ENCODE results near the gene SIRPG.
"Not testable (repeated sequence)": the region's sequence is repeated elsewhere in the genome, so short reads cannot be mapped to it uniquely, and the experiment has no call there.

Gene SIRPG

GRCh38 chr20:1644101-1644962 lies 13.2 kb downstream of the SIRPG start:
- no peak overlapping the region for H3K4me3 ChIP-seq (ENCODE audit: low read length)
- no peak for DNase-seq (ENCODE audit: low read depth, low spot score)

GRCh38 chr20:1638643-1639042 lies 18.9 kb downstream of the SIRPG start:
- not testable (repeated sequence) for H3K4me3 ChIP-seq (ENCODE audit: low read length); DNase-seq (ENCODE audit: low read depth, low spot score)

- no peak for DNase-seq (ENCODE audit: low read depth, low spot score)
- H3K4me3 ChIP-seq (ENCODE audit: low read length): no peak overlapping the region
Measured at GRCh38 chr20:1637755-1638154, 19.8 kb downstream of the SIRPG start.

GRCh38 chr20:1637226-1637625 lies 20.4 kb downstream of the SIRPG start:
- DNase-seq (ENCODE audit: low read depth, low spot score): no peak
- H3K4me3 ChIP-seq (ENCODE audit: low read length): no peak overlapping the region

GRCh38 chr20:1636621-1637020 lies 21.0 kb downstream of the SIRPG start:
- DNase-seq (ENCODE audit: low read depth, low spot score): no peak
- H3K4me3 ChIP-seq (ENCODE audit: low read length): no peak overlapping the region

GRCh38 chr20:1635291-1635979 lies 22.1 kb downstream of the SIRPG start:
- DNase-seq (ENCODE audit: low read depth, low spot score): no peak
- H3K4me3 ChIP-seq (ENCODE audit: low read length): no peak overlapping the region

- H3K4me3 ChIP-seq (ENCODE audit: low read length): no peak overlapping the region
- no peak for DNase-seq (ENCODE audit: low read depth, low spot score)
Measured at GRCh38 chr20:1633535-1633934, 24.0 kb downstream of the SIRPG start.

- DNase-seq (ENCODE audit: low read depth, low spot score): no peak
- H3K4me3 ChIP-seq (ENCODE audit: low read length): no peak overlapping the region
Measured at GRCh38 chr20:1632178-1632577, 25.4 kb downstream of the SIRPG start.

- H3K4me3 ChIP-seq (ENCODE audit: low read length): no peak overlapping the region
- DNase-seq (ENCODE audit: low read depth, low spot score): no peak
Measured at GRCh38 chr20:1631309-1632151, 26.0 kb downstream of the SIRPG start.

- no peak overlapping the region for H3K4me3 ChIP-seq (ENCODE audit: low read length)
- DNase-seq (ENCODE audit: low read depth, low spot score): no peak
Measured at GRCh38 chr20:1630186-1630585, 27.4 kb downstream of the SIRPG start.

GRCh38 chr20:1629321-1629720 lies 28.3 kb downstream of the SIRPG start:
- no peak overlapping the region for H3K4me3 ChIP-seq (ENCODE audit: low read length)
- DNase-seq (ENCODE audit: low read depth, low spot score): no peak

- H3K4me3 ChIP-seq (ENCODE audit: low read length): no peak overlapping the region
- DNase-seq (ENCODE audit: low read depth, low spot score): no peak
Measured at GRCh38 chr20:1628621-1629020, 29.0 kb downstream of the SIRPG start.

- no peak for DNase-seq (ENCODE audit: low read depth, low spot score)
- no peak overlapping the region for H3K4me3 ChIP-seq (ENCODE audit: low read length)
Measured at GRCh38 chr20:1627200-1627550, 30.4 kb downstream of the SIRPG start.

- no peak overlapping the region for H3K4me3 ChIP-seq (ENCODE audit: low read length)
- DNase-seq (ENCODE audit: low read depth, low spot score): no peak
Measured at GRCh38 chr20:1626528-1627199, 30.9 kb downstream of the SIRPG start.

GRCh38 chr20:1625083-1625690 lies 32.4 kb downstream of the SIRPG start:
- no peak overlapping the region for H3K4me3 ChIP-seq (ENCODE audit: low read length)
- no peak for DNase-seq (ENCODE audit: low read depth, low spot score)

- no peak overlapping the region for H3K4me3 ChIP-seq (ENCODE audit: low read length)
- DNase-seq (ENCODE audit: low read depth, low spot score): no peak
Measured at GRCh38 chr20:1623501-1624205, 33.9 kb downstream of the SIRPG start.

GRCh38 chr20:1622450-1622849 lies 35.1 kb downstream of the SIRPG start:
- peak; percentile 49 for DNase-seq (ENCODE audit: low read depth, low spot score)
- no peak overlapping the region for H3K4me3 ChIP-seq (ENCODE audit: low read length)

GRCh38 chr20:1621316-1621715 lies 36.3 kb downstream of the SIRPG start:
- no peak for DNase-seq (ENCODE audit: low read depth, low spot score)
- H3K4me3 ChIP-seq (ENCODE audit: low read length): no peak overlapping the region
